ENCODE measurements around the gene AP2M1. TPM values are rescaled to one million over a fixed set of nuclear protein-coding genes. Genes with fewer than 3 reads are reported as not detected.

AP2M1 gene
- total RNA-seq, 1 donor from 2014 or later: 401 TPM

DNA sequence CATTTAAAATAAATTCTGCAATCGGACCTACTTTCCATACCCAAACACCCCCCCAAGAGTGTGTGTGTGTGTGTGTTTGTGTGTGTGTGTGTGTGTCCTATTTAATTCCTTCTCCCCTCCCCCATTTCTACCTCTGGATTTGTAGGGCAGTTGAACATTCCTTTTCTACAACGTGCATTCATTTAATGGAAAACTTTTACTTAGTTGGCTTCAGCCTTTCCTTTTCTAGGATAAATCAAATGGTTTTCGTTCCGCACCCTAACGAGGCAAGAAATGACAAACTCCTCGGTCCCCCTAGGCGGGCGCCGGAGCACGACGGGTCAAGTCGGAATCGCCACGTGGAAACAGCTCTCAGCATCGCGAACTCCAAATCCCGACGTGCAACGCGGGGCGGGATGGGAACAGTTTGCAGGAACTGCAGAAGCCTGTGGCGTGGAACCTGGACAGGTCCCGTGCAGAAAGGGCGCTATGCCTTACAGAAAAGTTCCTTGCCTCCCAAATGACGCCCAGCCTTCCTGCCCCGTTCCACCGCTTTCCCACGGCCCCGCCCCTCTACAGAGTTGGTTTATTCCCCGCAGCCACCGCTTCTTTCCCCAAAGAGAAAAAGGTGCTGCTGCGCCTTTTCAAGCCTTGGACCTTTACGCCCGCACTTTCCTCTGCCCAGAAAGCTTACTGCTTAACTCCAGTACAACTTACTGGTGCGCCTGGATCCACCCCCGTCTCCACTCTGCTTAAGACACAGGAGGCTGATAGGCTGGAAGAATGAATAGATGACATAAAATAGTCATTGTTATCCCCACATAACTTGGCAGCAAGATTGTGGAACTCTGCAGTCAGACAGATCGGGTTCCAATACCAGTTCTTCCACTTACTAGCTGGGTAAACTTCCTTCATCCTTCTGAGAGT is 40.6 kb upstream of the AP2M1 start:
- H3K36me3 Mint-ChIP-seq (ENCODE audit: low read depth, unreplicated experiment): peaks cover 7% of the 10 kb centered on the region
- H3K4me1 Mint-ChIP-seq (ENCODE audit: unreplicated experiment): peaks cover 19% of the 10 kb centered on the region
- TF ChIP-seq CTCF (IDR thresholded peaks at IDR 0.05; ENCODE audit: unreplicated experiment): no peak
- H3K9me3 Mint-ChIP-seq (ENCODE audit: unreplicated experiment): no peaks in the 10 kb centered on the region
- DNase-seq (ENCODE audit: low spot score): peak; percentile 72
- H3K4me3 Mint-ChIP-seq (ENCODE audit: unreplicated experiment): peak overlapping the region; percentile 96
- no peaks in the 10 kb centered on the region for H3K27me3 Mint-ChIP-seq (ENCODE audit: unreplicated experiment)
- H3K27ac Mint-ChIP-seq (ENCODE audit: unreplicated experiment): peak overlapping the region; percentile 54

DNA sequence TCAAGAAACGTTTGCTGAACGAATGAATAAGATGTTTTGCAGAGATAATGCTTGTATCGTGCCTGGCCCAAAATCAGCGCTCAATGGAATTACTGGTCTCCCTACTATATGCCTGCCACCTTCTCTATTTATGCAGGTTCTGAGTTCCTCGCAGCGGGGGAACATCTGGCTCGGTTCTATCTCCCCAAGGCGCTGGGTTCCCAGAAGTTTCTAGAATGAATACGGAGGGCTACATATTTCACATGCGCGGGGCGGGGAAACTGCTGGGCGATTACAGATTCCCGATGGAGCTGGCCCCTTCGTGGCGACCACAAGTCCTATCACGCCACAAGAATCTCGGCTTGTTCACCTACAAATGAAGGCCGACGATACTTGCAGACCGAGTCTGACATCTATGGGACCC is 39.9 kb upstream of the AP2M1 start:
- Mint-ChIP-seq H3K36me3 (ENCODE audit: low read depth, unreplicated experiment) (peaks cover 7% of the 10 kb centered on the region), H3K27ac (ENCODE audit: unreplicated experiment) (peak overlapping the region; percentile 91), H3K4me3 (ENCODE audit: unreplicated experiment) (peak overlapping the region; percentile 96), H3K4me1 (ENCODE audit: unreplicated experiment) (peaks cover 17% of the 10 kb centered on the region), H3K9me3 (ENCODE audit: unreplicated experiment) (no peaks in the 10 kb centered on the region), H3K27me3 (ENCODE audit: unreplicated experiment) (no peaks in the 10 kb centered on the region)
- DNase-seq (ENCODE audit: low spot score): no peak
- TF ChIP-seq CTCF (IDR thresholded peaks at IDR 0.05; ENCODE audit: unreplicated experiment): no peak

- Mint-ChIP-seq H3K27me3 (ENCODE audit: unreplicated experiment) (peaks cover 1% of the 10 kb centered on the region), H3K4me3 (ENCODE audit: unreplicated experiment) (peak within 1 kb of the TSS; percentile 96), H3K4me1 (ENCODE audit: unreplicated experiment) (peaks cover 17% of the 10 kb centered on the region), H3K9me3 (ENCODE audit: unreplicated experiment) (no peaks in the 10 kb centered on the region), H3K27ac (ENCODE audit: unreplicated experiment) (peak within 1 kb of the TSS; percentile 91), H3K36me3 (ENCODE audit: low read depth, unreplicated experiment) (peaks cover 13% of the 10 kb centered on the region)
- TF ChIP-seq CTCF (IDR thresholded peaks at IDR 0.05; ENCODE audit: unreplicated experiment): no peak
- peak; percentile 84 for DNase-seq (ENCODE audit: low spot score)
Measured at GRCh38 chr3:184135149-184135910, 39.3 kb upstream of the AP2M1 start, which contains the start of gene EIF2B5. TSS of gene EIF2B5 (plus strand) at chr3:184135358. CDS start at chr3:184135386, 28 bp downstream.

DNA sequence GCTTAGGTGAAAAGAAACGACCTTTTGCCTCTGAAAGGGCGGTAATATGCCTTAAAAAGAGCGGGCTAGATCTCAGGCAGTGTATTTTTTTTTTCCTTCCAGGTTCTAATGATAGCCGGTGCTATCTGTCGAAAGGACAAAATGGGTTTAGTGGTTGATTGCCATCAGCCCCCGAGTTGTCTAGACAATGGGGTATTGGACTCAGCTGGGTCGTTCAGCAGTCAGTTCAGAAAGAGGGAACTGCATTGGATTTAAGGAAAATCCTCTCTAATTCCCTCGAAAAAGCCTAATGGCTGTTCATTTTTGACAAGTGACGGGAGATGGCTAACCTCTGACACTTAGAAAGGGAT is 38.8 kb upstream of the AP2M1 start:
- Mint-ChIP-seq H3K27ac (ENCODE audit: unreplicated experiment) (peak overlapping the region; percentile 91), H3K36me3 (ENCODE audit: low read depth, unreplicated experiment) (peaks cover 18% of the 10 kb centered on the region), H3K4me3 (ENCODE audit: unreplicated experiment) (peak overlapping the region; percentile 96), H3K27me3 (ENCODE audit: unreplicated experiment) (peaks cover 3% of the 10 kb centered on the region), H3K9me3 (ENCODE audit: unreplicated experiment) (no peaks in the 10 kb centered on the region), H3K4me1 (ENCODE audit: unreplicated experiment) (peaks cover 17% of the 10 kb centered on the region)
- no peak for TF ChIP-seq CTCF (IDR thresholded peaks at IDR 0.05; ENCODE audit: unreplicated experiment)
- DNase-seq (ENCODE audit: low spot score): no peak

Data from endothelial cell (in vitro differentiated cells).